DOHH2 (cell line): ENCODE data around the gene KIFC1.

Experiments
- EZH2phosphoT487 ChIP-seq: fragments of 200-600 bp; sonication (generic); IDR thresholded peaks from 2 replicates; pipeline ENCODE4 v1.6.1; 2017; ENCODE audit warnings: borderline replicate concordance, mild to moderate bottlenecking, antibody characterized with exemption, low read length, moderate library complexity, mixed read lengths
- TF ChIP-seq, protein P1 (sequence below): fragments of 200-600 bp; sonication (generic); IDR thresholded peaks from one replicate; pipeline ENCODE4 v1.5.1; 2014; ENCODE audit warnings: antibody characterized with exemption, mild to moderate bottlenecking, low read depth, low read length; ENCODE audit not compliant: poor library complexity, severe bottlenecking

DNA sequence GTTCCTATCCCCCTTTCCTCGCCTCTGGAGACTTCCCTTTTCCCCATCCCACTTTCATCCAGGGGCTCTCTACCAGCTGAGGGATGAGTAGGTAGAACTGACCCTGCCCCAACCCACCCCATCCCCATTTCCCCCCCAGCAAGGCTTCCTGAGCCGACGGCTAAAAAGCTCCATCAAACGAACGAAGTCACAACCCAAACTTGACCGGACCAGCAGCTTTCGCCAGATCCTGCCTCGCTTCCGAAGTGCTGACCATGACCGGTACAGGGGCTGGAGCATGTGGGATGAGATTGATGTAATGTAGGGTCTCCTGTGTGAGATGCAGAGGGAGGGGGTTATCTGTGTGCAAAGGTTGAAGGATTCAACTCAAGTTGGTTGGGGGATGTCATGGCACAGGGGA lies 40.9 kb downstream of the KIFC1 start:
- TF ChIP-seq, protein P1, sequence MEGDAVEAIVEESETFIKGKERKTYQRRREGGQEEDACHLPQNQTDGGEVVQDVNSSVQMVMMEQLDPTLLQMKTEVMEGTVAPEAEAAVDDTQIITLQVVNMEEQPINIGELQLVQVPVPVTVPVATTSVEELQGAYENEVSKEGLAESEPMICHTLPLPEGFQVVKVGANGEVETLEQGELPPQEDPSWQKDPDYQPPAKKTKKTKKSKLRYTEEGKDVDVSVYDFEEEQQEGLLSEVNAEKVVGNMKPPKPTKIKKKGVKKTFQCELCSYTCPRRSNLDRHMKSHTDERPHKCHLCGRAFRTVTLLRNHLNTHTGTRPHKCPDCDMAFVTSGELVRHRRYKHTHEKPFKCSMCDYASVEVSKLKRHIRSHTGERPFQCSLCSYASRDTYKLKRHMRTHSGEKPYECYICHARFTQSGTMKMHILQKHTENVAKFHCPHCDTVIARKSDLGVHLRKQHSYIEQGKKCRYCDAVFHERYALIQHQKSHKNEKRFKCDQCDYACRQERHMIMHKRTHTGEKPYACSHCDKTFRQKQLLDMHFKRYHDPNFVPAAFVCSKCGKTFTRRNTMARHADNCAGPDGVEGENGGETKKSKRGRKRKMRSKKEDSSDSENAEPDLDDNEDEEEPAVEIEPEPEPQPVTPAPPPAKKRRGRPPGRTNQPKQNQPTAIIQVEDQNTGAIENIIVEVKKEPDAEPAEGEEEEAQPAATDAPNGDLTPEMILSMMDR = no peak
- no peak for TF ChIP-seq EZH2phosphoT487
